SH-SY5Y (cell line): Measurements from ENCODE around the gene NUMBL.

Experiments used
- GATA2 ChIP-seq: IDR thresholded peaks from 2 replicates; pipeline ENCODE4 v1.6.1; 2011; ENCODE audit warnings: mild to moderate bottlenecking, low read depth, low read length
- GATA3 ChIP-seq: IDR thresholded peaks from 2 replicates; pipeline ENCODE4 v1.6.1; 2011; ENCODE audit warnings: low read depth, mild to moderate bottlenecking, low read length, moderate library complexity

DNA sequence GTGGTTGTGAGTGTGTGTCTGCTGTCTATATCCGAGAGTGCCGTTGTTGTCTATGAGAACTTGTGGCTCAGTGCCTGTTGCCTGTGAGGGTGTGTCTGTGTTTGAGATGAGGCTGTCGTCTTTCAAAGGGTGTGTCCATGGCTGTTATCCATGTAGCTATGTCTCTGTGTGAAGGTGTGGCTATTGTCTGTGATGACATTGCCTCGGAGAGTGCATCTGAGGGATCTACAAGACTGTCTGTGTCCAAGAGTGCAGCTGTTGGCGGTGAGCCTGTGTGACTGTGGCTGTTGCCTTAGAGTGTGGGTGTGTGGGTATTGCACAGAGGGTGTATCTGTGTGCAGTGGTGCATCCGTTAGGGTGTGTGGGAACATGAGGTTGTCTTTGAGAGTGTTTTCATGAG is 4.9 kb downstream of the NUMBL start:
- TF ChIP-seq GATA2, result no peak
- no peak for TF ChIP-seq GATA3
